WTC11 (cell line): ENCODE results near the gene INTS4. TPM values are rescaled to one million over a fixed set of nuclear protein-coding genes. Genes with fewer than 3 reads are reported as not detected.

Source experiments
- ATAC-seq: fragments of 200-7000 bp; cut with Tn5 transposase; 2 replicates; pipeline ENCODE4 v1.10.0; 2021; ENCODE audit warnings: mild to moderate bottlenecking, moderate library complexity
- CTCF ChIA-PET: fragments of 300-600 bp; sonication (Branson Sonifier 250); formaldehyde crosslinking; loops from one replicate; lab custom pipeline; 2021; ENCODE audit warnings: antibody characterized with exemption; lab: Charles Lee
- POLR2A ChIA-PET: fragments of 350-600 bp; sonication (Branson Sonifier 250); formaldehyde crosslinking; loops from one replicate; lab custom pipeline; 2021; ENCODE audit warnings: antibody characterized with exemption; lab: Charles Lee
- DNase-seq: peaks from one replicate; pipeline ENCODE4 v3.0.0; 2021; ENCODE audit warnings: low spot score
- H3K27ac Mint-ChIP-seq: 2 replicates; pipeline ENCODE4 v1.8.0; 2021; ENCODE audit warnings: mixed read lengths
- H3K27me3 Mint-ChIP-seq: 2 replicates; pipeline ENCODE4 v1.8.0; 2021; ENCODE audit warnings: low read depth, mild to moderate bottlenecking, moderate library complexity, mixed read lengths
- H3K36me3 Mint-ChIP-seq: 2 replicates; pipeline ENCODE4 v1.8.0; 2021; ENCODE audit warnings: mixed read lengths
- H3K4me1 Mint-ChIP-seq: 2 replicates; pipeline ENCODE4 v1.8.0; 2022; ENCODE audit warnings: mixed read lengths
- H3K4me3 Mint-ChIP-seq: 2 replicates; pipeline ENCODE4 v1.8.0; 2021; ENCODE audit warnings: mild to moderate bottlenecking, moderate library complexity, mixed read lengths
- H3K9me3 Mint-ChIP-seq: 2 replicates; pipeline ENCODE4 v1.8.0; 2021; ENCODE audit warnings: mixed read lengths
- ATF3 ChIP-seq: sonication (generic); formaldehyde crosslinking; conservative IDR thresholded peaks from 2 replicates; pipeline ENCODE4 v1.8.1; 2022; ENCODE audit warnings: mild to moderate bottlenecking, missing genetic modification reagents
- E2F5 ChIP-seq: sonication (generic); formaldehyde crosslinking; IDR thresholded peaks from 2 replicates; pipeline ENCODE4 v1.8.1; 2022; ENCODE audit warnings: mild to moderate bottlenecking, moderate library complexity, missing genetic modification reagents
- ERG ChIP-seq: fragments of 250-450 bp; sonication (Bioruptor Pico); IDR thresholded peaks from 2 replicates; pipeline ENCODE4 v1.8.0; 2021; ENCODE audit warnings: mild to moderate bottlenecking
- FOXK1 ChIP-seq: sonication (generic); formaldehyde crosslinking; IDR thresholded peaks from 2 replicates; pipeline ENCODE4 v1.8.0; 2022; ENCODE audit warnings: mild to moderate bottlenecking, moderate library complexity, missing genetic modification reagents
- GABPB1 ChIP-seq: sonication (generic); formaldehyde crosslinking; IDR thresholded peaks from 2 replicates; pipeline ENCODE4 v1.8.1; 2023; ENCODE audit warnings: mild to moderate bottlenecking, missing genetic modification reagents
- HMGXB4 ChIP-seq: sonication (generic); formaldehyde crosslinking; IDR thresholded peaks from 2 replicates; pipeline ENCODE4 v1.8.1; 2023; ENCODE audit warnings: mild to moderate bottlenecking, moderate library complexity, missing genetic modification reagents
- IRF2 ChIP-seq: sonication (generic); formaldehyde crosslinking; IDR thresholded peaks from 2 replicates; pipeline ENCODE4 v1.8.0; 2022; ENCODE audit warnings: low read depth, missing genetic modification reagents, borderline replicate concordance
- NFYB ChIP-seq: sonication (generic); formaldehyde crosslinking; conservative IDR thresholded peaks from 2 replicates; pipeline ENCODE4 v1.8.0; 2022; ENCODE audit warnings: low read depth, missing genetic modification reagents
- NR2C2 ChIP-seq: sonication (generic); formaldehyde crosslinking; IDR thresholded peaks from 2 replicates; pipeline ENCODE4 v1.8.0; 2022; ENCODE audit warnings: mild to moderate bottlenecking, missing genetic modification reagents
- OVOL2 ChIP-seq: fragments of 250-450 bp; sonication (Bioruptor Pico); IDR thresholded peaks from 2 replicates; pipeline ENCODE4 v1.9.0; 2021; ENCODE audit warnings: mild to moderate bottlenecking, borderline replicate concordance
- SOX15 ChIP-seq: fragments of 250-450 bp; sonication (Bioruptor Pico); IDR thresholded peaks from 2 replicates; pipeline ENCODE4 v1.9.0; 2021; ENCODE audit warnings: mild to moderate bottlenecking
- TEAD1 ChIP-seq: sonication (generic); formaldehyde crosslinking; IDR thresholded peaks from 2 replicates; pipeline ENCODE4 v1.8.0; 2022; ENCODE audit warnings: mild to moderate bottlenecking, missing genetic modification reagents
- TEAD4 ChIP-seq: sonication (generic); formaldehyde crosslinking; IDR thresholded peaks from 2 replicates; pipeline ENCODE4 v1.8.0; 2022; ENCODE audit warnings: mild to moderate bottlenecking, missing genetic modification reagents
- ZNF219 ChIP-seq: sonication (generic); formaldehyde crosslinking; IDR thresholded peaks from 2 replicates; pipeline ENCODE4 v1.8.0; 2023; ENCODE audit warnings: missing genetic modification reagents, mild to moderate bottlenecking, borderline replicate concordance
- ZNF416 ChIP-seq: fragments of 250-450 bp; sonication (Bioruptor Pico); IDR thresholded peaks from 2 replicates; pipeline ENCODE4 v1.9.0; 2021; ENCODE audit warnings: mild to moderate bottlenecking, inconsistent platforms
- total RNA-seq: library from RNA; stranded (reverse); gene quantifications from 3 replicates; pipeline ENCODE4 v1.2.3, GENCODE V29; 2021

The INTS4 gene
- total RNA-seq, 1 experiment from 2014 or later, result 34.2 TPM

GRCh38 chr11:78011301-78011700, 16.8 kb upstream of the INTS4 start (continued):
- TF ChIP-seq ERG (CRISPR knock-in tag) (no peak), IRF2 (no peak), NFYB (CRISPR knock-in tag) (no peak)

GRCh38 chr11:78010755-78011154, 16.3 kb upstream of the INTS4 start:
- no peak overlapping the region for H3K4me3 Mint-ChIP-seq
- TF ChIP-seq ATF3, result no peak
- TF ChIP-seq GABPB1 (CRISPR knock-in tag), result no peak
- no peak for TF ChIP-seq SOX15 (CRISPR knock-in tag)
- TF ChIP-seq, all 79 proteins: peak for 0
- ChIA-PET CTCF (interaction anchor here (0.9 kb wide), 1 partner anchor 16 kb away, joined by 3 read pairs; the partner anchor contains the start of gene INTS4), POLR2A (no interaction called here)
- Mint-ChIP-seq H3K27me3 (no peaks in the 10 kb centered on the region), H3K36me3 (peaks cover 6% of the 10 kb centered on the region; the same call in 1 of the 2 replicates), H3K9me3 (no peaks in the 10 kb centered on the region), H3K27ac (no peak overlapping the region), H3K4me1 (no peaks in the 10 kb centered on the region)
- ATAC-seq, result no peak
- no peak for DNase-seq

GRCh38 chr11:78010304-78010703, 15.8 kb upstream of the INTS4 start:
- no peaks in the 10 kb centered on the region for H3K9me3 Mint-ChIP-seq
- no peaks in the 10 kb centered on the region for H3K4me1 Mint-ChIP-seq
- DNase-seq, result no peak
- TF ChIP-seq E2F5 (CRISPR knock-in tag) (no peak), FOXK1 (CRISPR knock-in tag) (no peak), NFYB (CRISPR knock-in tag) (no peak), ERG (CRISPR knock-in tag) (no peak), ZNF416 (CRISPR knock-in tag) (no peak), NR2C2 (no peak), OVOL2 (no peak), TEAD4 (CRISPR knock-in tag) (no peak), ZNF219 (CRISPR knock-in tag) (no peak), HMGXB4 (CRISPR knock-in tag) (no peak)
- TF ChIP-seq, all 79 proteins: peak for 0
- CTCF ChIA-PET, result interaction anchor here (0.9 kb wide), 1 partner anchor 16 kb away, joined by 3 read pairs; the partner anchor contains the start of gene INTS4
- peaks cover 2% of the 10 kb centered on the region; the same call in 1 of the 2 replicates for H3K36me3 Mint-ChIP-seq
- ATAC-seq, result no peak
- H3K27me3 Mint-ChIP-seq, result no peaks in the 10 kb centered on the region
- POLR2A ChIA-PET, result no interaction called here
- no peak overlapping the region for H3K4me3 Mint-ChIP-seq
- no peak overlapping the region for H3K27ac Mint-ChIP-seq

GRCh38 chr11:78009062-78009461, 14.6 kb upstream of the INTS4 start:
- Mint-ChIP-seq H3K27me3 (no peaks in the 10 kb centered on the region), H3K36me3 (no peaks in the 10 kb centered on the region), H3K27ac (no peak overlapping the region), H3K4me1 (no peaks in the 10 kb centered on the region), H3K9me3 (no peaks in the 10 kb centered on the region), H3K4me3 (no peak overlapping the region)
- no peak for TF ChIP-seq TEAD1 (CRISPR knock-in tag)
- POLR2A ChIA-PET, result interaction anchor here (0.7 kb wide), 1 partner anchor 257 kb away, joined by 5 read pairs; no protein-coding TSS in a partner anchor
- no peak for ATAC-seq
- CTCF ChIA-PET, result interaction anchor here (1.6 kb wide), 1 partner anchor 14 kb away, joined by 5 read pairs; the partner anchor contains the start of gene INTS4
- no peak for DNase-seq
